ENCODE data around the gene PTPRU.

DNA sequence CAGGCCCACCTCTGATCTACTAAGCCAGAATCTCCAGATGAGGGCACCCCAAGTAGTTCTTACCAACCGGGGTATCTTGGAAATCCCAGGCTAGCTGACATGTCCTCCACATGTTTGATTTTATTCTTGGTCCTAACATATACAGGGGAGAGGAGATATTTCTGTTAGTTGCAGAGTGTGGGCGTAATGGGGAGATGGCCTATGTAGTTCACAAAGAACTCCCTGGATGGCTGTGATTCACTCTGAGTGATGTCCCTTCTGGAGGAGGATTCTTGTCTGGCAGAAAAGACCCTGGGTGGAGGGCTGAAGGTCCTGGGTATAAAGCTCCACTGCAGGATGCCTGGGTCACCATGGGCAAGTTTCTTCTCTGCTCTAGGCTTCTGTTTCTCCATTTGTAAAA lies 18.7 kb upstream of the PTPRU start:
- TF ChIP-seq, protein P1, sequence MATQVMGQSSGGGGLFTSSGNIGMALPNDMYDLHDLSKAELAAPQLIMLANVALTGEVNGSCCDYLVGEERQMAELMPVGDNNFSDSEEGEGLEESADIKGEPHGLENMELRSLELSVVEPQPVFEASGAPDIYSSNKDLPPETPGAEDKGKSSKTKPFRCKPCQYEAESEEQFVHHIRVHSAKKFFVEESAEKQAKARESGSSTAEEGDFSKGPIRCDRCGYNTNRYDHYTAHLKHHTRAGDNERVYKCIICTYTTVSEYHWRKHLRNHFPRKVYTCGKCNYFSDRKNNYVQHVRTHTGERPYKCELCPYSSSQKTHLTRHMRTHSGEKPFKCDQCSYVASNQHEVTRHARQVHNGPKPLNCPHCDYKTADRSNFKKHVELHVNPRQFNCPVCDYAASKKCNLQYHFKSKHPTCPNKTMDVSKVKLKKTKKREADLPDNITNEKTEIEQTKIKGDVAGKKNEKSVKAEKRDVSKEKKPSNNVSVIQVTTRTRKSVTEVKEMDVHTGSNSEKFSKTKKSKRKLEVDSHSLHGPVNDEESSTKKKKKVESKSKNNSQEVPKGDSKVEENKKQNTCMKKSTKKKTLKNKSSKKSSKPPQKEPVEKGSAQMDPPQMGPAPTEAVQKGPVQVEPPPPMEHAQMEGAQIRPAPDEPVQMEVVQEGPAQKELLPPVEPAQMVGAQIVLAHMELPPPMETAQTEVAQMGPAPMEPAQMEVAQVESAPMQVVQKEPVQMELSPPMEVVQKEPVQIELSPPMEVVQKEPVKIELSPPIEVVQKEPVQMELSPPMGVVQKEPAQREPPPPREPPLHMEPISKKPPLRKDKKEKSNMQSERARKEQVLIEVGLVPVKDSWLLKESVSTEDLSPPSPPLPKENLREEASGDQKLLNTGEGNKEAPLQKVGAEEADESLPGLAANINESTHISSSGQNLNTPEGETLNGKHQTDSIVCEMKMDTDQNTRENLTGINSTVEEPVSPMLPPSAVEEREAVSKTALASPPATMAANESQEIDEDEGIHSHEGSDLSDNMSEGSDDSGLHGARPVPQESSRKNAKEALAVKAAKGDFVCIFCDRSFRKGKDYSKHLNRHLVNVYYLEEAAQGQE (IDR thresholded peaks at IDR 0.05; ENCODE audit: insufficient read depth in 1 of 2, low read depth in 2 of 2, low read length in 2 of 2), result no peak
- TF ChIP-seq SIN3A (IDR thresholded peaks at IDR 0.05; ENCODE audit: borderline replicate concordance, insufficient read depth, low read length) (no peak), POLR2AphosphoS5 (IDR thresholded peaks at IDR 0.05; ENCODE audit: low read depth, low read length) (no peak), TAF1 (IDR thresholded peaks at IDR 0.05; ENCODE audit: borderline replicate concordance, insufficient read depth, low read length) (no peak)
